GM12891 (cell line): ENCODE data around the gene NOSTRIN.
"Not testable (repeated sequence)": the region's sequence is repeated elsewhere in the genome, so short reads cannot be mapped to it uniquely, and the experiment has no call there.

Experiments used
- POLR2A ChIP-seq: IDR thresholded peaks from 2 replicates; pipeline ENCODE4 v1.6.1; 2011; ENCODE audit warnings: low read depth, low read length, control low read depth
- POLR2AphosphoS5 ChIP-seq: IDR thresholded peaks from 2 replicates; pipeline ENCODE4 v1.6.1; 2011; ENCODE audit warnings: low read depth, low read length, control low read depth
- POU2F2 ChIP-seq: IDR thresholded peaks from 2 replicates; pipeline ENCODE4 v1.6.1; 2011; ENCODE audit warnings: low read depth, mild to moderate bottlenecking, control low read depth, low read length, moderate library complexity
- TAF1 ChIP-seq: IDR thresholded peaks from 2 replicates; pipeline ENCODE4 v1.6.1; 2011; ENCODE audit warnings: low read depth, low read length, control low read depth

GRCh38 chr2:168870369-168870768 is 67.9 kb downstream of the NOSTRIN start:
- not testable (repeated sequence) for TF ChIP-seq POLR2AphosphoS5, POLR2A, POU2F2, TAF1
